NCI-H1092 treated with DMSO at 0.1 percent for 48 hours (cell line): ENCODE data around the gene DLG2.
"Not testable (repeated sequence)": the region's sequence is repeated elsewhere in the genome, so short reads cannot be mapped to it uniquely, and the experiment has no call there.

Experiments
- DNase-seq: peaks from one replicate; lab custom pipeline; 2025; lab: John Stamatoyannopoulos, UW

DLG2 gene

DNA sequence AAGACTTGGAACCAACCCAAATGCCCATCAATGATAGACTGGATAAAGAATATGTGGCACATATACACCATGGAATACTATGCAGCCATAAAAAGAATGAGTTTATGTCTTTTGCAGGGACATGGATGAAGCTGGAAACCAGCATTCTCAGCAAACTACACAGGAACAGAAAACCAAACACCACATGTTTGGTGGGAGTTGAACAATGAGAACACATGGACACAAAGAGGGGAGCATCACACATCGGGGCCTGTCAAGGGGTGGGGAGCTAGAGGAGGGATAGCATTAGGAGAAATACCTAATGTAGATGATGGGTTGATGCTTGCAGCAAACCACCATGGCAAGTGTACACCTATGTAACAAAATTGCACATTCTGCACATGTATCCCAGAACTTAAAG is 397.4 kb downstream of the DLG2 start:
- not testable (repeated sequence) for DNase-seq

DNA sequence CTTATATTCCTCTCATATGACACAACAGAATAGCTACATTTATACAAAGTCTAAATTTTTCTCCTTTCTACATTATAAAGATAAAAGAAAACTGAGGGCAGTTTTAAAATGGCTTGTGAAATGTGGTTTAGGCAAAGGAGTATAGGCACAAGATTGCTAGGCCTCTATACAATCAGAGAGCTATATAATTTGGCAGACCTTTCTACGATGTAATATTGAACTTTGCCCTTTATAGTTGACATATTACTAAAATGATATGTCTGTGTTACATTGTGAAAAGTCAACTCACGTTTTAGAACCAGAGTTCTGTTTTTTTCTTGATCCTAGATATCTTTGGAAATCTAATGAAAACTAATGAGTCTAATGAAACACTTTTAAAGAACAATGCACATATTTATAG is 430.2 kb downstream of the DLG2 start:
- no peak for DNase-seq

GRCh38 chr11:85195934-85196333 is 431.2 kb downstream of the DLG2 start:
- DNase-seq, result no peak

DNA sequence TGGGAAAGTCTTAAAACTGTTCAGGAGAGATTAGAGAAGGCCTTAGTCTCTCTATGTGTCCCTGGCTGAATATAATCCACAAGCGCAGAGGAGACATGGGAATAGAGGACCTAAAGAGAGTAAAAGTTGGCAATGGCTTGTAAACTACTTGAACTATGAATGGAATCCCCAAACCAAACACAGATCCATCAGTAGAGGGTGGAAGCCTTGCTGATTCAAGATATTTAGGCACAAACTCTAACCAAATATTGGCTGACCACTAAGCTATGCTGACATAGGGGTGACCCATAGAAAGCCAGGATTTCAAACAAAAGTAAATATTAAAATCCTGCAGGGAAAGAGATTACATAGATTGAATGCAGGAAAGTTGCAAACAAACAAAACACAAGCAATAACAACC is 439.2 kb downstream of the DLG2 start:
- DNase-seq, result no peak

GRCh38 chr11:85184721-85185120 is 442.4 kb downstream of the DLG2 start:
- no peak for DNase-seq

- DNase-seq, result no peak
Observed at GRCh38 chr11:85182441-85183387, 444.4 kb downstream of the DLG2 start.

GRCh38 chr11:85180528-85180927 is 446.6 kb downstream of the DLG2 start:
- no peak for DNase-seq

DNA sequence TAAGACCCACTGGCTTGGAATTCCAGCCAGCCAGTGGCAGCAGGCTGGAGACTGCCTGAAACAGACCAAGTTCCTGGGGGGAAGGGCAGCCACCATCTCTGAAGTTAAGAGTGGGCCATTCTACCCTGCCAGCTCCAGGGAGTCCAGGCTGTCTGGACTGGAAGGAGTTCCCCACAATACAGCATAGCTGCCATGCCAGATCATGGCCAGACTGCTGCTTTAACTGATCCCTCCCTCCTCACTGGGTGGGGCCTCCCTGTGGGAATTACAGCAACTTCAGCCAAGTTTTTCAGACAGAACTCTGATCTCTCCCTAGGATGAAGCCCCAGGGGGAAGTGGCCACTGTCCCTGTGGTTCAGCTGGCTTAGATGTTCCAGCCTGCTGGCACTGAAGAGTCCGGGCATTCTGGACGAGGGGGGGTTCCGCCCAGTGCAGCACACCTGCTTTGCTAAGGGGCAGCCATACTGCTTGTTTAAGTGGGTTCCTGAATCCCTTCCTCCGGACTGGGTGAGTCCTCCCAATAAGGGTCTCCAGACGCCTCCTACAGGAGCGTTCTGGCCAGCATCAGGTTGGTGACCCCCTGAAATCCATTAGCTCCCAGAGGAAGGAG is 455.4 kb downstream of the DLG2 start:
- DNase-seq, result no peak

- DNase-seq, result no peak
Observed at GRCh38 chr11:85170184-85170583, 457.0 kb downstream of the DLG2 start.

DNA sequence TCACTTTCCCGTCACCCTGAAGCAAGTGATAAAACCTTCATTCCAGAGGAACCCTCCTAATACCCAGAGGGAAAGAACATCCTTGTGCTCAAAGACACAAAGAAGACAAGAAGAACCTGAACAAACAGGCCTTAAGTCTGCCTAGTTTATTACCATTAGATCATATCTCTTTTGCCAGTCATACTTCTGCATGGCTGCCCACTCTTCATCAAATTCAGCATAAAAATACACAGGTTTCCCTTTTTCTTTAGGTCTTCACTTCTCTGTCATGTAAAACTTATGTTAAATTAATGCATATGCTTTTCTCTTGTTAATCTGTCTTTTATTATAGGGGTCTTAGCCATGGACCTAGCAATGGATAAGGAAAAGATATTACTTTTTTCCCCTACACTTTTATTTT is 459.7 kb downstream of the DLG2 start:
- DNase-seq, result no peak

- no peak for DNase-seq
Observed at GRCh38 chr11:85167038-85167437, 460.1 kb downstream of the DLG2 start.

- no peak for DNase-seq
Observed at GRCh38 chr11:85165819-85166218, 461.3 kb downstream of the DLG2 start.

DNA sequence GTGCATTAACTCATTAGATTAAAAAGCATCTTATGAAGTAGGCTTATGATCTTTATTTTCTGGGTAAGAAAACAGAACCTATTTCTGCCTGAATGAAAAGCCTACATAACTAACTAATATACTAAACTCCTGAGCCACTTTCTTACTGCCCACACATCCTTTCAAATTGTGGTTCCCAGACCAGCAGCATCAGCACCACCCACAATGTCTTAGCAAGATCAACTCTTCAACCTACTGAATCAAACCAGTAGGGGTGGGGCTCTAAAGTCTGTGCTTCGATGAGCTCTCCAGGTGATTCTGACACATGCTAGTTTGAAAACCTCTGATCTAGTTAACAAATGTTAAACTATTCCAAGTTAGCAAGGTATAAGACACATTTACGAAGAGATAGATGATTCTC is 462.4 kb downstream of the DLG2 start:
- DNase-seq, result no peak

DNA sequence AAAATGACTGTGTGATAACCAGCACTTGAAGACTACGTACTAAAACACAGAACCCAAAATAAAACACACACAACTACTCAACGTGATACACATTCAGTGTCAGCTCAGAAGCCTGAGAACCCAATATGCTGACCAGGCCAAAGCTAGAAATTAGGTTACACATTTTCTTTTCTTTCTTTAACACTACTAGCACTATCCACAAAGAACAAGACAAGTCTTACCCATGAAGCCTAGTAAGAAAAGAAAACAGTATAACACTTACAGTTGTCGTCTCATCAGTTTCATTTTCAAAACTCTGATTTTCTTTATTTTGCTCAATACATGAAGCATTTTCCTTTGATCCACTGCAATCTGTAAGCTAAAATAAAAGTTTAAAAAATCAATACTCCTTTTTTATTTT is 472.9 kb downstream of the DLG2 start:
- no peak for DNase-seq

DNA sequence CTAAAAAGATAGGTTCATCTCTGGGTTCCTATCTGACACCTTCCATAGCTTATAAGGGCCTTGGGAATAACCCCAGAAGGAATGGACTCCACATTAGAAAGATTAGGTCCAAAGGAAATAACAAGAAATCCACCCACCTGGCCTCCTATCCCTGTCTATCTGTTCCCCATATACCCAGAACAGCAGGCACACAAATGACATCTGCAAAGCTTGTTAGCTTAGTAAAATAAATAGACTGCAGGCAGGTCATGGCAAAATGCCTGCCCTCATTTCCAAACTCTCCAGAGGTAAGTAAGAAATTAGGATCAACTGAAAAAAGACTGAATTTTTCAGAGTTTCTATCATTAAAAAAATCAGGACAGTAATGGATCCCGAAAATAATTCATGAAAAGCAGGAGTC is 489.5 kb downstream of the DLG2 start:
- DNase-seq, result peak; percentile 51

GRCh38 chr11:85133636-85134035 is 493.5 kb downstream of the DLG2 start:
- DNase-seq, result no peak

DNA sequence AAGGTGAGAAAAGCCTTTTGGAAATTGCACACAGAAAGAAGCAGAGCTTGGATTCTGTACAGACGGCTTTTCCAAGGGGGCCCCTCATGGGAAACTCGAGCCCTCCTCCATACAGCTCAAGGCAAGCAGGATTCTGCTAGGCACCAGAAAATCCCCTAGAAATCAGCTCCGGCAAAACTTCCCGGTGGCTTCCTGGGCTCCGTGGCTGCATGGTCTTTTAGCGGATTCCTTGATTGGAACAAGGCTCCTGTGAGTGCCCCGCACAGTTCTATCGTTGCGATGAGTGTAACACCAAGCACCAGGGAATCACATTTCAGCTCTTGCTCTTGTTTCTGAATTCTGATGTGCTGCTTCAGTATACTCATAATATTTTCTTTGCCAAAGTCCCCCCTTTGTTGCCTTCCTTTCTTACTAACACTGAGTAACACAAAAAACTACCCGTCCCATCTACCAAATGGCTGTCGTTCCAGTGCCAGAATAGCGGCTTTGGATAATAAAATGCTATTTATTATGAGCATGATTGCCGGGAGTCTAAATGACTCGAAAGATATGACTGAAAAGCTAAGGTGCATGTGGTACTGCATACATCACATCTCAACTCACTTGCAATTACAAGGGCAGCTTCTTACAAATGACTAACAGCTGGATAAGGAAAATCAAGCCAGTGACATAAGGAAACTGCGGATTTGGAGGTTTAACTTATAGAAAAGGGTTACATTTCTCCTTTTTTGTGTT is 494.1 kb downstream of the DLG2 start:
- peak; percentile 52 for DNase-seq

- peak; percentile 39 for DNase-seq
Observed at GRCh38 chr11:85127349-85127748, 499.8 kb downstream of the DLG2 start.

GRCh38 chr11:85123752-85124231 is 503.4 kb downstream of the DLG2 start:
- DNase-seq, result no peak

DNA sequence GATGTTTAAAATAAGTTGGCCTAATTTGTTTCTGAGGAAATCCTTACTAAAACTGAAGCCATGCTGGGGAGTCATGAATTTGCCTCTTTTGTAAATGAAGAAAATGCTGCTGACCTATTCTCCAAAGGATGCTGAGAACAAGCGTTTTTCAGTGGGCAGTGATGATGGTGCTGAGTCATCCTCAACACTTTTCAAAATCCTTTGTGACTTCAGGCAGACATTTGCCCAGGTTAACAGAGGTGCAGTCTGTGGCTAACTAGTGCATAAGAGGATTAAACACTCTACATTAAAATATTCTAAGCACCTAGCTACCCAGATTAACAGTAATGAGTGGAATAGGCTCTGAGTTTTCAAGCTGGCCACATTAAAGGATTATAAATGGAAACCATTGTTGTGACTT is 509.0 kb downstream of the DLG2 start:
- no peak for DNase-seq

DNA sequence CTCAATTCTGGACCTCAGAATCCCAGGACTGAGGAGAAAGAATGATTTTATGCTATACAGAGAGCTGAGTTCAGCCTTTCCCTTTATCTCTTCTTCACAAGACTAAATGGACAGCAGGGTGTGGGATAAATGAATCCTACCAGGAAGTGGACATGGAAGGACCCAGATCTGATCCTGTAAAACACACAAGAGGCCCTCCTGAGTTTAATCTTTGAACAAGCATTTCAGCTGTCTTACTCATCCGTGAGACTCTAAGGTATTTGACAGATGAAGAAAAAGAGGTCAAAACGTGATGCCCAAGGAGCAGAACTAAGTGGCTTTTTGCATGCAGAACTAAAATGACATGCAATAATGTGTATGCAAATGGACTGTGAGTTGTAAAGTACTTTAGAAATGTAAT is 511.3 kb downstream of the DLG2 start:
- DNase-seq, result no peak

- DNase-seq, result no peak
Observed at GRCh38 chr11:85114786-85115185, 512.4 kb downstream of the DLG2 start.

GRCh38 chr11:85110246-85110645 is 516.9 kb downstream of the DLG2 start:
- not testable (repeated sequence) for DNase-seq
